GM19351 (cell line): ENCODE measurements around the gene ITPK1.
"Not testable (repeated sequence)": the region's sequence is repeated elsewhere in the genome, so short reads cannot be mapped to it uniquely, and the experiment has no call there.

Experiments
- ATAC-seq: cut with Tn5 transposase; IDR thresholded peaks from one replicate; pipeline ENCODE4 v1.9.1; 2021; ENCODE audit warnings: mild to moderate bottlenecking, moderate library complexity; ENCODE audit not compliant: unreplicated experiment

Gene ITPK1

DNA sequence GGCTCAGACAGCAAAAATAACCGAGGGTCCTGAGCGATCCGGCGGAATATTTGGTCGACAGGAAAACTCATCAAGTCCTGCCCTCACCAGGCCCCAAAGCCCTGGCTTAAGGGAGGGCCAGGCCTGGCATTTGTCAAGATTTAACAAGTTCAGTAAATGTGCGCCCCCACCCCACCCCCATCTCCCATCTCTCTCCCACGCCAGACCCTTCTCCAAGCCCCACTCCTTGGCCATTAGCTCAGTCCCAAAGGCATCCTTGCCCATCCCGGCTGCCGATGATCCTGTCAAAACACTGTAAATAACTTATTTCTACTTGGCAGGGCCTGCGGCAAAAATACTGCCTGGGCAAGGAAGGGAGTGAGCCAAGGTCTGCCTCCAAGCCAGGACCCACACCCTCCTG, 52.8 kb downstream of the ITPK1 start:
- ATAC-seq: no peak

DNA sequence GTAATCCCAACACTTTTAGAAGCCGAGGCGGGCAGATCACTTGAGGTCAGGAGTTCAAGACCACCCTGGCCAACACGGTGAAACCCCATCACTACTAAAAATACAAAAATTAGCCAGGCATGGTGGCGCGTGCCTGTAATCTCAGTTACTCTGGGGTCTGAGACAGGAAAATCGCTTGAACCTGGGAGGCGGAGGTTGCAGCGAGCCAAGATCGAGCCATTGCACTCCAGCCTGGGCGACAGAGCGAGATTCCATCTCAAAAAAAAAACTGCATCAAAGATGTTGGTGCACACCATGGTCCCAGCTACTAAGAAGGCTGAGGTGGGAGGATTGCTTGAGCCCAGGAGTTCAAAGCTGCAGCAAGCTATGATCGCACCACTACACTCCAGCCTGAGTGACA, 53.7 kb downstream of the ITPK1 start:
- not testable (repeated sequence) for ATAC-seq

DNA sequence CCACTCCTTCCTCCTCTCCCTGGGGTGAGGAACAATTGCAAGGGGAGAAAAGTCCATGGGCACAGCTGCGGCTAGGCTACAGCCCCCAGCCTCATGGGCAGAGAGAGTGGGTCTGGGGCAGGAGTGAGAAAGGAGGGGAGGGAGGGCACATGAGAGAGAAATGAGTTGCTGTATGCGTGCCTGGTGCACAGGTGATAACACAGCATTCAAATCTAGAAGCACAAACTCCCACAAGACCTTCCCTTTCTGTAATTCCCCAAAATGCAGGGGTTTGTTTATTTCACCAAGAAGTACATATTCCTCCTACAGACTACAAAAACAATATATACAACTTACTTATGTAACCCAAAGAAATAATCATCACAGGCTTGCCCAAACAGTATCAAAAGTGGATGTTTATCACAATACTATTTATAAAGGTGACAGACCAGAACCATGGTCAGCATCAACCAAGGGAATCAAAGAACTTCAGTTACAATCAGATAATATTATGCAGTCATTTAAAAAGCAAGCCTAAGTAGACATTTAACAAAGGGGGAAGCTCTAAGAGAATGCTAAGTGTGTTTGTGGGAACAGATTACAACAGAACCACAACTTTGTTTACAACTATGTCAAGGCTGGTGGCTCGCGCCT, 54.2 kb downstream of the ITPK1 start:
- ATAC-seq: no peak

DNA sequence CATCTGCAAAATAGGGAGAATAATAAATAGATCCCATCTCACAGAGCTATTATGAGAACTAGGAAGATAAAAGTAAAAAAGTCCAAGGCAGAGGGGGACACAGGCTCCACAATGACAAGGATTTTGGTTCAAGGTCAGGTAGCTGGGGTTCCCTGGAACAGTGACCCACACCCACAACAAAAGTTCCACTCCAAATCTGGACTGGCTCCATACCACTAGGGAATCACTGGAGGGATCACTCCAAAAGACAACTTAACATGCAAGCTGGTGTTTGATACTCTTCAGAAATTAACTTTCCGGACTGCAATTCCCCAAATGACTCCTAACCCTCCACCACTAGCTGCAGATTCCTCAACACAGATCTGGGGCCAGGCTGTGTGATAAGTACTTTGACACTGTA, 54.9 kb downstream of the ITPK1 start:
- no peak for ATAC-seq

DNA sequence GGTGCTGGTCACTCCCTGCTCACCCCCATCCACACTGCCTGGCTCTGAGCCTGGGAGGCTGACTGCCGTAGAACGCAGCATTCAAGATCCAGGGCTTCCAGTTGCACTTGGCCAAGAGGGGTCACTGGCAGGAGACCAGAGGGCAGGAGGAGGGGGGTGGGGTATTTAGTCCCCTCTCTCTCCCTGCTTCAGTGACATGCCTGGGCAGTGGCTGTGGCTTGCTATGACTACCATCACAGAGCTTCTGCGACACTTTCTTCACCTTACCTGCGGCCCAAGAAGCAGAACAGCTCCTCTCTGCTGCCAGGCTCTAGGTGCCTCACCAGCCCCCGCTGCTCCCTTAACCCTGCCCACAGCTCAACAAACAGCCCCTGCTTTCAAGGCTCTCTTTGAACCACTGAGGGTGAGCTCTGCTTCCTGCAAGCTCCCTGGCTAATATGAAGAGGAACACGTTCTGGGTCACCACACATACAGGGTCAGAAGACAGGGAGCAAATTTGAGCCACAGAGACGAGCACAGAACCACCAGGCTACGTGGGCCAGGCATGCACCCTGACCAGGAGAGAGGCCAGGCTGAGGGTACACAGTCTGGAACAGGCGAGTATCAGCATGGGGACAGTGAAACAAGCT, 55.7 kb downstream of the ITPK1 start:
- no peak for ATAC-seq

DNA sequence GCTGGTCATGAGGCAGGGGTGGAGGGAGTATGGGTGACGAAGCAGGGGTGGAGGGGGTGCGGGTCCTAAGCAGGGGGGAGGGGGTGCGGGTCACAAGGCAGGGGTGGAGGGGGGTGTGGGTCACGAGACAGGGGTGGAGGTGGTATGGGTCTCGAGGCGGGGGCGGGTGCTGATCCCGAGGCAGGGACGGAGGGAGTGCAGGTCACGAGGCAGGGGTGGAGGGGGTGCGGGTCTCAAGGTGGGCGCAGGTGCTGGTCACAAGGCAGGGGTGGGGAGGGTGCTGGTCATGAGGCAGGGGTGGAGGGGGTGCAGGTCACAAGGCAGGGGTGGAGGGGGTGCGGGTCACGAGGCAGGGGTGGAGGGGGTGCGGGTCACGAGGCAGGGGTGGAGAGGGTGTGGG, 56.5 kb downstream of the ITPK1 start:
- ATAC-seq: no peak

DNA sequence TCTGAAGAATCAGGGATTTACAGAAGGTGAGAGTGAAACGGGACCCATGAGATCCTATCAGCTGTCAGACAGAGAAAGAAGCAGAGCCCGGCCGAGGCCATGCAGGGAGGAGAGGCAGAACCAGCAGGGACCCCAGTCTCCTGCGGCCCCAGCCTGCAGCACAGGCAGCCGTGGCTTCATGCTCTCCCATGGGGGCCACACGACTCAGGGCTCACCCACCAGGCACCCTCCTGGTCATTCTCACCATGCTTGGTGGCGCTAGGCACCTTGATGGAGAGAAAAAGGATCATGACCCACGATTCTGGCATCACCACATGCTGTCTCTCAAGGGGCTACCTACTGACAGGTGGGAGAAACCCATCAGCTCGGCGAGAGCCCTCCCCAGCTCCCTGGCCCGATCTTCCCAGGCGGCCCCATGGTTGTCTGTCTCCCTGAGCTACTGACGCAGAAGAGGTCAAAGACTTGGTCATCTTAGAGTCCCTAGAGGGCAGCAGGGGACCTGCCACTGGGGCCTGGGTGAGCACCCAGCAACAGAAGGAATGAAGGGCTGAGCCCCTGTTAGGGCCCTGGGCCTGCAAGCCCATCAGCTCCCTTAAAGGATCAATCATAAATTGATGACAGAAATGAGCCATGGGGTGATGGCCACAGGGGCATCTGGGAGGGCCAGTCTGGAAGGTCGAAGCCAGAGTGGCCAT, 58.0 kb downstream of the ITPK1 start:
- ATAC-seq: no peak

DNA sequence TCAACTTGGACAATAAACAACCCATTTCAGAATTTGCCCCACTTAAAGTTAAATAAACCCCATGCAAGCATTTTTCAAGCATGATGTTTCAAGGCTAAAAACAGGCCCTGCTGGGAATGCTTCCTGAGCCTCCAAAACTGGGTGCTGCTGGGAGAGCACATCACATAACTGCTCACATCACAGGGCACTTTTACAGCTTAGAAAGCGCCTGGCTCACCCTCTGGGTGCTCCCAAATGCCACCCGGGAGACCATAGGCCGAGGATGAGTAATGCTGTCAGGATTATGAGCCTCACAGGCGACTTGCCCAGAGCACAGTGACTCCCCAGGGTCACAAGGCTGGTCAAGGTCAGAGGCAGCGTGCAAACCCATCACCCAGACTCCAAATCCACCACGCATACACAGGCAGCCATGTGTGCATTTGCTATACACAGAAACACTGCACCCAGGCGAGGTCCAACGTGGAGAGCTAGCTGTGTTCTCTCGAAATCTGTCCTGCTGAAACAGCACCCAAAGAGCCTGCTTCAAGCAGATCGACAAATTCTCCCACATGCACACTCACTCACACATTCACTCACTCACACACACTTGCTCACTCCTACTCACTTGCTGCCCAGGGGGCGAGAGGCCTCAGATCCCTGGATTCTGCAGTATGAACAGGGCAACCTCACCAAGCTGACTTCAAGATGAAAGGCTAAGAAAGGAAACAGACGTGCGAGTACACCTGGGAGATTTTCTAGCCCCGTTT, 58.7 kb downstream of the ITPK1 start:
- ATAC-seq: no peak

DNA sequence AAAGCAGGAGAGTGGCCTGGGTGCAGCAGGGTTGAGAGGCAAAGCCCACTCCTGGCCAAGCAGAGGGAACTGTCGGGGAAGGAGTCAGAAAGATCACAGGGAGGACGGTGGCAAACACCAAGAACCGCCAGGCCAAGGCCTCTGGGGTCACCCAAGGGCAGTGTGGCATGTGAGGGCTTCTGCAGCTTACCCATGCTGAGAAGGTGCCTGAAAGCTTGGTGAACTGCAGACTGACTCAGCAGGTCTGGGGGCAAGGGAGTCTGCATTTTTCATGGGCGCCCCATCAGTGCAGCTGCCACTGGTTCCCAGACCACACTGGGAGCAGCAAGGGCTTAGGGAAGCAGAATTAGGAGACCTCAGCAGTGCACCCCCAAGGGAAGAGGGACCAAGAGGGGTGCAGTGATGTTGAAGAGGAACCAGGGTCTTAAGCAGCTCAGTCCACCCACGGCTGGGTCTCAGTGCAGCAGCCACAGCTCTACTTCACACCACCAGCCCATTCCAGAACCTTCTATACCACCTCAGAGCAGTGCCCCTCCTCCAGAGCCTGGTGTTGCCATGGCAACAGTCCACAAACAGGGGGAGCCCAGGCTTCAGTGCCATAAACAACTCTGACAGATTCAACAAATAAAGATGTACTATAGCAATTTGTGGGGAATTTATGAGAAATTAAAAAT, 59.4 kb downstream of the ITPK1 start:
- no peak for ATAC-seq

DNA sequence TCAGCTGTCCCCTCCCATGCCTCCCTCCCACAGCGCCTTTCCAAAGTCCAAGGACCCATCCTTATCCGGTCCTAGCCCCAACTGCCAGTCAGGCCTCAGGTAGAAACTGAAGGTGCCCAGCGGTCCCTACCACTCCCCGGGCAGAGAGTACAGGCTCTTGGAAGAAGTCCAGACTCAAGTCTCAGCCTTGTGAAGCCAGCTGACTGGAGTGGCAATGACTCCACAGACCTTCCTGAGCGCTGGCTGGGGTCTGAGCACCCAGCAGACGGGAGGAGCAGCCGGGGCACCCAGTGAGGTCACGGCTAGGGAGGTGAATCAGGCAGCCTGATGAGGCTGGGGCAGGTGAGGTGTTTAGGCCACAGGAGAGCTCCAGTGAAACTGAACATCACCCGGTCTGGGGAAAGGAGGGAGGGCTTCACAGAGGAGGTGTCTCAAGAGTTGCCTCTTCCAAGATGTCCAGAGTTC, 60.0 kb downstream of the ITPK1 start:
- ATAC-seq: no peak

DNA sequence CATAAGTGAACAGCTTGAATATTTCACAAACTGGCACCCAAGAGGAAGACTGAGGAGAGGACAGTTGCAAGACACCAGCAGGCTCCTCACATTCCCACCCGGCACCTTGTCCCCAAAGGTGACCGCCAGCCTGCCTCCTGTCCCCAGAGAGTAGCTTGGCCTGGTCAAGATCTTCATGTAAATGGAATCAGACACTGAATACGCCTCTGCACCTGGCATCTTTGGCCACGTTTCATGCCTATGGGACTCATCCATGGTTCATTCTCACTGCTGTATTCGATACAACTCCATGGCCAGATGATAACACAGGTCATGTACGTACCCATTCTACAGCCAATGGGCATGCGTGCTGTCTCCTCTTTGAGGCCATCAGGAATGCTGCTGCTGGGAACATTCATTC, 60.8 kb downstream of the ITPK1 start:
- no peak for ATAC-seq

DNA sequence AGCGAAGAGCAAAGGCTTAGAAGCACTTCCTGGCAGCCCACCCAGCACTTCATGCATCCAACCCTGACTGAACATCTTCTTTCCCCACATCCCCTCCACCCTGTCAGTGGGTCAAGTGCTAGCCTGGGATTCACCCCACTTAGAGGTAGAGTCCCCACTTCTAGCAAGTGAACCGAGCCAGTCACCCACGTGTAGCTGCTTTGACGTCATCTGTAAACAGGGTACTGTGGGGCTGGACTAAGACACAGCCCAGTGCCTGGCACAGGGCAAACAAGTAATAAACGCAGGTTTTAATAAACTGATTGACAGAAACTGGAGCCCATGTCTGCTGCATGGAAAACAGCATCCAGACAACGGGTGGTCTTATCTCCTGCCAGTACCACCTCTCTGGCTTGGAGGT, 61.7 kb downstream of the ITPK1 start:
- no peak for ATAC-seq

DNA sequence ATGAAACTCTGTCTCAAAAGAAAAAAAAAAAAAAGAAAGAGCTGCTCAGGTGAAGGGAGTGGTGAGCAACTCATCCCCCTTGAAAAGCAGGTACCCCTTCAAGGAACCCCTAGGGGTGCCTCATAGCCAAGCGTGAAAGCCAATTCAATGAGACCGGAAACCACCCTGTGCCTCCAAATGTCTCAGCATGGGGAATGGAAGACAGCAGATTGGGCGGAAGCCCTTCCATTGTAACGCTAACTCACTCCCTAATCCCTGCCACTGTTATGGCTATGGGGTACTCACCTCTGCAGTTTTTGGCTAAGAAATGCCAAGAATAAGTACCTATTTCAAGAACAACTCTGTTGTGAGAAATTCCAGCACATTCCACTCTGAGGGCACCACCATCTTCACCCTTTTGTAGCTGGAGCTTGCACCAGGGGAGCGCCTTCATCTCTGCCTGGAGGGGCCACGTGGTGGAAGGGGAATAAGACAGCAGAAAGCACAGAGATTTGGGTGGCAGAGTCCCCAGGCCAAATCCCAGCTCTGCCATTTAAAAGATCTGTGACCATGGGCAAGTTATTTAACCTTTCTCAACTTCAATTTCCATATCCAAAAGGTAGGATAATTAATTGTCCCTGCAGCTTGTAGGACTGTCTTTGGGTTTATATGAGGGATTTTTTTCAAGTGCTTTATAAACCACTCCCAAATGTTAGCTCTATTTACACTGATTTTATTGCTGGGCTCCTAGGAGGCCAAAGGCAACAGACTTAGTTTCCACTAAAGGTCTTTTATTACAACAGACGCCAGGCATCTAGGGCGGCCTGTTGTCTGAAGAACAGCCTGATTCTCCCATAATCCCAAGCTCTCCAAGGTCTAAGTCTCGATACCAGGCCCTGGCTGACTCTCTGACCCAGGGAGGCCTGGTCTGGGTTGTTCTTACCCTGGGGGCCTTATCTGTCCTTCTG, 63.9 kb downstream of the ITPK1 start:
- no peak for ATAC-seq

DNA sequence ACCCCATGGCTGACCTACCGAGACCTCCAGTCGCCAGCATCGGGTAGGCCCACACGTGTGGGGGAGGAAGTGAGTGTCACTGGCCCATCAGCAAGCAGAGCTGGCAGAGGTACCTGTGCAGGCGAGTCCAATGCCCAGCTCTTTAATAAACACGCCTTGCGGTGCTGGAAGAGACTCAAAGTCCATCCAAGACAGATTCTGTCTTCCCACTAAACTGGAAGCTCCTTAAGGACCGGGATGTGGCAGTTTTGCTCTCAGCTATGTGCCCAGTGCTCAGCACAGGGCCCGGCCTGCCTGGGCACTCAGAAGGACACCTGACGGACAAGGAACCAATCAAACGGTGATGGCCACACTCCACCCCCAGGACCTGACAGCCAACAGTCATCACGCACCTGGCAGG, 65.0 kb downstream of the ITPK1 start:
- ATAC-seq: no peak

DNA sequence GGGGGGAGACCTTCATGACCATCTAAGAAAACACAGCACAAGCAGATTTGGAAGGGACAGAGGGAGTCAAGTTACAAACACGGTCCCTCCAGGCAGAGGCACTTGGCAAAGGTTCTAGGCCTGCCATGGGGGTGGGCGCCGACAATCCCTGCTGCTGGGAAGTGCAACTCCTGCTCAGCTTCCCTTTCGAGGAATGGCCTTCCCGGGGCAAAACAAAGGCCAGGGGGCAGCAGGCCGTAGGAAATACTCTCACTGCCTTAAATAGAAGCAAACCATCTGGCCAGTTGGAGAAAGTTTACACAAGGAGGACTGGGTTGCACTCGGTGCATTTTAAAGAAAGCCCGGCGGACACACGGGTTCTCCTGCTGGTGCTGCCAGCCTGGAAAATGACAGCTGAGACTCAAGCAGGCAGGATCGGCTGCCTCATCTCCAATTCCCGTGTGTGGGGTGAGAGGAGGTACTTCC, 65.8 kb downstream of the ITPK1 start:
- ATAC-seq: no peak

DNA sequence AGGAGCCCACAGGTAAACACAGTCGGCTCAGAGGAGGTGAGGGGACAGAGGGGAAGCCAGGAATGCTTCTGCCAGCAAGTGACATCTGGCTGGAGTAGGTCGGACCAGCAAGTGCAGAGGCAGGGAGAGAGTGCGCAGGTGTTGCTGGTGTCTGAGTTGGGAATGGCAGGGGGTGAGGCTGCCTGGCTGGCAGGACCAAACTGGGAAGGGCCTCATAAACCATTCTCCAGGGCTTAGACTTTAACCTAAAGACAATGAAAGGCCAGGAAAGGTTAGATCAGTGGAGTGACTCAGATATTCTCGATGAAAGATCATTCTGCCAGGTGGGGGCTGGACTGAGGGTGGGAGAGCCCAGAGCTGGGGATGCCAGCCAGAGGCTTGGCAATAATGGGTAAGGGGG, 66.4 kb downstream of the ITPK1 start:
- no peak for ATAC-seq

DNA sequence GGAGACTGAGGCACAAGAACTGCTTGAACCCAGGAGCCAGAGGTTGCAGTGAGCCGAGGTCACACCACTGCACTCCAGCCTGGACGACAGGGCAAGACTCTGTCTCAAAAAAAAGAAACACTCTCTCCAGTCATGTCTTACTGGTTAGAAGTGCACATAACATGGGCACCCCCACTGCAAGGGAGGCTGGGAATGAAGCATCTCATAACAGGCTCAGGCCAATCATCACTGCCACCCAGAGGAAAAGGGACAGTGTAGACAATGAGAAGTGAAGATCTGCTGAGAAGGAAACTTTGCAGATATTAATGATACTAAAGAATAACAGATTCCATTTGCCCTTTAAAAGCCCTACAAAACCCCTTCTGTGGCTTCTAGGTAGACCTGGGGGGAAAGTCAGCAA, 66.9 kb downstream of the ITPK1 start:
- no peak for ATAC-seq

DNA sequence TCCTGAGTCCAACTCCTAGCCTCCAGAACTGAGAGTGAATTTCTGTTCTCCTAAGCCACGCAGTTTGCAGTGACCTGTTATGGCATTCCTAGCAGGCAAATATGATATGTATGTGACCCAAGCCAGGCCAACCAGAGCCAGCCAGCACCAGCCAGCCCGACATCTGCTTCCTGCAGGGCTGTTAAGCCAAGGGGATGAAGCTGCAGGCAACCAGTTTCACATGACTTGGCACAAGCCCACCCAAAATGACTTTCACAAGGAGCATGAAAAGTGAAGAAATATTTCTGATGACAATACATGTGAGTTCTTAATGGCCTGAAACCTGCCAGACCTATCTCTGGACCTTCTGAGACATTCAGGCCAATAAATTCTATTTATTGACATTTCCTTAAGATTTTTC, 68.1 kb downstream of the ITPK1 start:
- no peak for ATAC-seq

DNA sequence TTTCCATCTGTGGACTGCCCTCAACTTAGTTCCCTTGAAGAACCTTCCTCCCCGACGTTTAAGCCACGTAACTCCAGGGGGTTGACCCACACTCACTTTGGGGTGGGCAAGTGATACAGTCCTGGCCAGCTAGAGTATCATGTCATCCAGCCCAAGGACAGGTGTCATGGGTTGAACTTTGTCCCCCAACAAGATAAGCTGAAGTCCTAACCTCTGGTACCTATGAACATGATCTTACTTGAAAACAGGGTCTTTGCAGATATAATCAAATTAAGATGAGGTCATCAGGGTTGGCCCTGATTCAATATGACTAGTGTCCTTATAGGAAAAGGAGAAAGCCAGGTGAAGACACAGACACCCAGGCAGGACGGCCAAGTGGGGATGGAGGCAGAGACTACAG, 68.6 kb downstream of the ITPK1 start:
- ATAC-seq: no peak

DNA sequence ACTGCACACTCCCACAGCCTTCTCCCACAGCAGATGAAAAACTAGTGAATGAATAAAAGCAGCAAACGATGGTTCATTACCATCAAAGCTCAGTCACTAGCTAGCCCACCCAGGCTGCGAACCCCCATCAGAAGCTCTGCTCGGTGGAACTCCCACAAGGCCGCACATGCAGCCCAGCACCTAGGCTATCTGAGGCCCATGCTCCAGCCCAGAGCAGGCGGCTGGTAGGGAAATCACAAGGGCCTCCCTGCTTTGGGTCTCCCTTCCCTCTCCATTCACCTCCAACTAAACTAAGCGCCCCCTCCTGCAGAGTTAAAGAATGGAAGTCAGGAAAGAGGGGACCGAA, 69.0 kb downstream of the ITPK1 start:
- no peak for ATAC-seq
